ENCODE measurements around the gene MYCL. TPM values are rescaled to one million over a fixed set of nuclear protein-coding genes. Genes with fewer than 3 reads are reported as not detected.

The MYCL gene
- total and polyA plus RNA-seq, 2 of the 8 experiments (the other 6 are each of a cell fraction or from before 2014, with no cell fraction given) = 20.3 to 28.8 TPM

- Histone ChIP-seq H3K9me3 (ENCODE audit: insufficient read depth in 2 of 2, low read depth in 1 of 2, low read length in 1 of 2) (no peaks in the 10 kb centered on the region), H3K4me3 (ENCODE audit: extremely low read depth in 1 of 4, insufficient read depth in 2 of 4, low read depth in 3 of 4, low read length in 4 of 4) (no peak overlapping the region), H3K56ac (replicated peaks; ENCODE audit: insufficient read length, low read depth, low read length) (no peak overlapping the region), H4K20me1 (replicated peaks in 1 of 2; ENCODE audit: control insufficient read depth in 1 of 2, insufficient read depth in 2 of 2, low read length in 2 of 2) (peaks cover 0 to 2% of the 10 kb centered on the region in 2 experiments), H2BK15ac (ENCODE audit: low read length) (no peak overlapping the region), H3K23me2 (ENCODE audit: low read depth, low read length) (no peaks in the 10 kb centered on the region), H2BK12ac (ENCODE audit: low read depth, low read length) (no peak overlapping the region), H4K91ac (replicated peaks; ENCODE audit: insufficient read length, low read length) (no peak overlapping the region), H3K9ac (replicated peaks in 1 of 4; ENCODE audit: extremely low read depth in 1 of 4, low read depth in 3 of 4, low read length in 3 of 4) (no peak overlapping the region), H2BK120ac (replicated peaks; ENCODE audit: low read depth, low read length) (no peak overlapping the region), H3K79me1 (ENCODE audit: low read depth, low read length) (peaks cover 6% of the 10 kb centered on the region; the same call in 1 of the 2 replicates), H3K79me2 (ENCODE audit: control insufficient read depth in 1 of 2, insufficient read depth in 2 of 2, low read length in 2 of 2) (peaks cover 0 to 59% of the 10 kb centered on the region in 2 experiments; a peak in 3 of 4 replicates), H3K18ac (ENCODE audit: extremely low read depth, low read length) (no peak overlapping the region), H3K4me2 (ENCODE audit: insufficient read depth in 1 of 2, low read depth in 2 of 2, low read length in 2 of 2) (no peak overlapping the region), H3K23ac (ENCODE audit: insufficient read length) (no peak overlapping the region), H3K4ac (replicated peaks; ENCODE audit: insufficient read length, low read depth, low read length) (no peak overlapping the region), H2AK5ac (ENCODE audit: low read depth, low read length) (no peak overlapping the region), H2AFZ (ENCODE audit: low read length) (no peak overlapping the region), H3K36me3 (ENCODE audit: control insufficient read depth in 2 of 4, insufficient read depth in 4 of 4, low read length in 3 of 4) (peaks cover 0 to 16% (median 6%) of the 10 kb centered on the region in 4 experiments; a peak in 3 of 8 replicates), H4K8ac (ENCODE audit: extremely low read depth, insufficient read depth, low read length) (no peak overlapping the region), H4K5ac (ENCODE audit: insufficient read length, low read depth, low read length) (no peak overlapping the region), H3K27ac (ENCODE audit: low read depth, low read length) (no peak overlapping the region), H2BK5ac (ENCODE audit: low read depth, low read length) (no peak overlapping the region), H3K27me3 (replicated peaks in 1 of 4; ENCODE audit: control insufficient read depth in 3 of 4, extremely low read depth in 1 of 4, insufficient read depth in 3 of 4, low read length in 3 of 4) (no peaks in the 10 kb centered on the region), H3K14ac (ENCODE audit: insufficient read length) (no peak overlapping the region), H2BK20ac (ENCODE audit: low read length) (no peak overlapping the region), H3K4me1 (replicated peaks in 1 of 4; ENCODE audit: control insufficient read depth in 3 of 4, insufficient read depth in 4 of 4, low read length in 3 of 4) (no peaks in the 10 kb centered on the region)
- no peak for FAIRE-seq
- DNase-seq (ENCODE audit: low read depth in 1 of 2, low spot score in 2 of 2) = no peak
- CTCF ChIA-PET (ENCODE audit: partially characterized antibody) = interaction anchor here (0.6 to 1.3 kb wide), 6 partner anchors 12 to 270 kb away, joined by 3 to 4 read pairs (median 4); no protein-coding TSS in a partner anchor
- 96% methylated on average over 3 of the region's 3 CpGs; no CpG with 5 or more reads in 1 of the 2 experiments for WGBS, 2 experiments (ENCODE audit: extremely low coverage in 1 of 2, insufficient coverage in 1 of 2, insufficient read length in 1 of 2, insufficient replicate concordance in 2 of 2, low coverage in 1 of 2, low lambda C conversion rate in 2 of 2, missing lambda C conversion rate in 1 of 2)
- POLR2A ChIA-PET (ENCODE audit: partially characterized antibody) = interaction anchor here (1.0 to 1.1 kb wide), 2 partner anchors 12 to 31 kb away, joined by 3 to 5 read pairs; no protein-coding TSS in a partner anchor
- TF ChIP-seq CBX8 (IDR thresholded peaks at IDR 0.05; ENCODE audit: borderline replicate concordance, low read depth, low read length) (no peak), SIRT6 (IDR thresholded peaks at IDR 0.05; ENCODE audit: low read length) (no peak), HDAC6 (IDR thresholded peaks at IDR 0.05; ENCODE audit: low read depth, low read length) (no peak), EGR1 (IDR thresholded peaks at IDR 0.05; ENCODE audit: borderline replicate concordance, low read depth, low read length) (no peak), NANOG (IDR thresholded peaks at IDR 0.05; ENCODE audit: insufficient read depth, low read depth, low read length, poor library complexity, severe bottlenecking) (no peak), KDM5A (IDR thresholded peaks at IDR 0.05; ENCODE audit: low read length) (no peak), RNF2 (IDR thresholded peaks at IDR 0.05; ENCODE audit: borderline replicate concordance, low read depth, low read length, missing control alignments, poor library complexity, severe bottlenecking) (no peak), RAD21 (IDR thresholded peaks at IDR 0.05 in 1 of 2, conservative IDR thresholded peaks at IDR 0.05 in 1 of 2; ENCODE audit: low read depth in 2 of 2, low read length in 2 of 2) (no peak), SP2 (IDR thresholded peaks at IDR 0.05; ENCODE audit: low read length) (no peak), RBBP5 (IDR thresholded peaks at IDR 0.05; ENCODE audit: borderline replicate concordance, low read depth, low read length) (no peak), TAF7 (optimal IDR thresholded peaks at IDR 0.05; ENCODE audit: borderline replicate concordance, low read depth, low read length) (no peak)
- TF ChIP-seq, protein P1, sequence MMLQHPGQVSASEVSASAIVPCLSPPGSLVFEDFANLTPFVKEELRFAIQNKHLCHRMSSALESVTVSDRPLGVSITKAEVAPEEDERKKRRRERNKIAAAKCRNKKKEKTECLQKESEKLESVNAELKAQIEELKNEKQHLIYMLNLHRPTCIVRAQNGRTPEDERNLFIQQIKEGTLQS (IDR thresholded peaks at IDR 0.05; ENCODE audit: insufficient read depth, low read depth, low read length) = no peak
Observed at GRCh38 chr1:39858315-39858714, 43.4 kb downstream of the MYCL start.

All from H1 (cell line).